K562 (cell line): ENCODE data around the gene POFUT2. TPM values are rescaled to one million over a fixed set of nuclear protein-coding genes. Genes with fewer than 3 reads are reported as not detected.

Source experiments
- FOXJ3 ChIP-seq: sonication (generic); formaldehyde crosslinking; IDR thresholded peaks from 2 replicates; pipeline ENCODE4 v1.4.0; 2020; ENCODE audit warnings: mild to moderate bottlenecking, missing genetic modification reagents
- HEY1 ChIP-seq: fragments of 250-450 bp; sonication (Bioruptor Pico); IDR thresholded peaks from 2 replicates; pipeline ENCODE4 v1.5.0; 2020; ENCODE audit warnings: mild to moderate bottlenecking, moderate library complexity, borderline replicate concordance
- KLF13 ChIP-seq: fragments of 450-650 bp; IDR thresholded peaks from 2 replicates; pipeline ENCODE4 v1.6.1; 2016; ENCODE audit warnings: missing genetic modification characterization, low read depth, mild to moderate bottlenecking, missing compliant biosample characterization, moderate library complexity, borderline replicate concordance
- SMARCB1 ChIP-seq: IDR thresholded peaks from 2 replicates; pipeline ENCODE4 v1.6.1; 2011; ENCODE audit warnings: improper control_type of control experiment, low read depth; ENCODE audit not compliant: insufficient read length
- XRCC3 ChIP-seq: fragments of 450-650 bp; IDR thresholded peaks from 2 replicates; pipeline ENCODE4 v1.6.1; 2017; ENCODE audit warnings: mild to moderate bottlenecking, moderate library complexity
- ZNF586 ChIP-seq: fragments of 450-650 bp; formaldehyde crosslinking; conservative IDR thresholded peaks from 2 replicates; pipeline ENCODE4 v1.4.0; 2020; ENCODE audit warnings: mild to moderate bottlenecking, moderate library complexity
- polyA plus RNA-seq, 8 experiments: library from polyadenylated mRNA; depleted of rRNA in 4 of 8; stranded (reverse) in 5 of 8; unstranded in 3 of 8; fragments of >200 nt; fragmentation: Nextera tagmentation in 2 of 8; fragmentation: Illumina TruSeq in 1 of 8; extraction: Ambion mirVana in 2 of 8; extraction: Trizol in 1 of 8; gene quantifications; 2 replicates each; pipeline versions ENCODE4 v1.2.1 to v1.2.3, GENCODE V29; 2011 to 2014; ENCODE audit warnings: inconsistent platforms in 1 of 8, missing spikeins in 1 of 8
- total RNA-seq, 7 experiments: library from RNA; depleted of rRNA in 6 of 7; stranded (reverse); fragments of >200 nt in 6 of 7; fragmentation: Illumina TruSeq in 2 of 7; extraction: Trizol in 2 of 7; gene quantifications; 2 replicates each; pipeline versions ENCODE4 v1.2.1 to v1.2.3, GENCODE V29; 2011 to 2021; ENCODE audit warnings: low replicate concordance in 1 of 7
- TF ChIP-seq, protein P1 (sequence below): sonication (generic); formaldehyde crosslinking; IDR thresholded peaks from 2 replicates; pipeline ENCODE4 v1.8.1; 2023; ENCODE audit warnings: missing genetic modification reagents, mild to moderate bottlenecking, borderline replicate concordance

POFUT2 gene
- total and polyA plus RNA-seq, 9 of the 15 experiments (the other 6 are each of a cell fraction or from before 2014, with no cell fraction given) = 1.1 to 24.2 (median 11.0) TPM

DNA sequence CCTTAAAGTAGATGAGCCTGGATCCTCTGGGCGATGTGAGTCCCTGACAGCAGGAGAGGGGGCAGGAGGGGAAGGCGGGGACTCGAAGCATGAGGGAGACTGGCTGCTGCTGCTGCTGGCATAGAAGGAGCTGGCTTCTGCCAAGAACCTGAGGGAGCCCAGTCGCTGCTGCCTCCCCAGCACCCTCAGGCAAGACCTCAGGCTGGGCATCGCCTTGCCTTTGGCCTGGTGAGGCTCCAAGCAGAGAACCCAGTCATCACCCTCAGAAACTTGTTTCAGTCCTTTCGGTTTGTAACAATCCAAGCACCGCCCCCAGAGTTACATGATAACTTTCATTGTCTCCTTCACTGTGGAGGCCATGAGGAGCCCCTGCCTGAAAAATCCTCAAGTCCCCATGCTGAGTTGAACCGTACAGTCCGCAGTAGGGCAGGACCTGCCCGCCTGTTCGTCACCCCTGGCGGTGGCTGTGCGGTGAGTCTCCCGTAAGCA is 38.8 kb downstream of the POFUT2 start (continued):
- TF ChIP-seq, protein P1, sequence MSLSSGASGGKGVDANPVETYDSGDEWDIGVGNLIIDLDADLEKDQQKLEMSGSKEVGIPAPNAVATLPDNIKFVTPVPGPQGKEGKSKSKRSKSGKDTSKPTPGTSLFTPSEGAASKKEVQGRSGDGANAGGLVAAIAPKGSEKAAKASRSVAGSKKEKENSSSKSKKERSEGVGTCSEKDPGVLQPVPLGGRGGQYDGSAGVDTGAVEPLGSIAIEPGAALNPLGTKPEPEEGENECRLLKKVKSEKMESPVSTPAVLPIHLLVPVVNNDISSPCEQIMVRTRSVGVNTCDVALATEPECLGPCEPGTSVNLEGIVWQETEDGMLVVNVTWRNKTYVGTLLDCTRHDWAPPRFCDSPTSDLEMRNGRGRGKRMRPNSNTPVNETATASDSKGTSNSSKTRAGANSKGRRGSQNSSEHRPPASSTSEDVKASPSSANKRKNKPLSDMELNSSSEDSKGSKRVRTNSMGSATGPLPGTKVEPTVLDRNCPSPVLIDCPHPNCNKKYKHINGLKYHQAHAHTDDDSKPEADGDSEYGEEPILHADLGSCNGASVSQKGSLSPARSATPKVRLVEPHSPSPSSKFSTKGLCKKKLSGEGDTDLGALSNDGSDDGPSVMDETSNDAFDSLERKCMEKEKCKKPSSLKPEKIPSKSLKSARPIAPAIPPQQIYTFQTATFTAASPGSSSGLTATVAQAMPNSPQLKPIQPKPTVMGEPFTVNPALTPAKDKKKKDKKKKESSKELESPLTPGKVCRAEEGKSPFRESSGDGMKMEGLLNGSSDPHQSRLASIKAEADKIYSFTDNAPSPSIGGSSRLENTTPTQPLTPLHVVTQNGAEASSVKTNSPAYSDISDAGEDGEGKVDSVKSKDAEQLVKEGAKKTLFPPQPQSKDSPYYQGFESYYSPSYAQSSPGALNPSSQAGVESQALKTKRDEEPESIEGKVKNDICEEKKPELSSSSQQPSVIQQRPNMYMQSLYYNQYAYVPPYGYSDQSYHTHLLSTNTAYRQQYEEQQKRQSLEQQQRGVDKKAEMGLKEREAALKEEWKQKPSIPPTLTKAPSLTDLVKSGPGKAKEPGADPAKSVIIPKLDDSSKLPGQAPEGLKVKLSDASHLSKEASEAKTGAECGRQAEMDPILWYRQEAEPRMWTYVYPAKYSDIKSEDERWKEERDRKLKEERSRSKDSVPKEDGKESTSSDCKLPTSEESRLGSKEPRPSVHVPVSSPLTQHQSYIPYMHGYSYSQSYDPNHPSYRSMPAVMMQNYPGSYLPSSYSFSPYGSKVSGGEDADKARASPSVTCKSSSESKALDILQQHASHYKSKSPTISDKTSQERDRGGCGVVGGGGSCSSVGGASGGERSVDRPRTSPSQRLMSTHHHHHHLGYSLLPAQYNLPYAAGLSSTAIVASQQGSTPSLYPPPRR (CRISPR knock-in tag) = no peak
- no peak for TF ChIP-seq ZNF586 (CRISPR knock-in tag)
- TF ChIP-seq XRCC3 = no peak
- no peak for TF ChIP-seq SMARCB1
- no peak for TF ChIP-seq HEY1
- no peak for TF ChIP-seq KLF13
- no peak for TF ChIP-seq FOXJ3 (CRISPR knock-in tag)
